Common myeloid progenitor, CD34-positive (primary cell): ENCODE results near the gene EIF4G2.

Experiments used
- CTCF ChIA-PET: fragments of 350-600 bp; sonication (Branson Sonifier 250); formaldehyde crosslinking; loops from one replicate; lab custom pipeline; 2021; ENCODE audit warnings: antibody characterized with exemption; lab: Charles Lee
- POLR2A ChIA-PET: fragments of 350-600 bp; sonication (Branson Sonifier 250); formaldehyde crosslinking; loops from one replicate; lab custom pipeline; 2021; ENCODE audit warnings: antibody characterized with exemption; lab: Charles Lee
- DNase-seq, 3 donors: peaks; one replicate each; pipeline versions ENCODE4 v3.0.0 to v3.0.0-alpha.2; 2013
- H3K27ac ChIP-seq, 2 experiments: 1 replicate in 1 of 2; 2 replicates in 1 of 2; pipeline ENCODE4 v1.7.0; 2013; ENCODE audit warnings: inconsistent platforms in 2 of 2, low read length in 2 of 2, mild to moderate bottlenecking in 2 of 2, low read depth in 1 of 2, moderate library complexity in 1 of 2; ENCODE audit not compliant: severe bottlenecking in 2 of 2, insufficient read depth in 1 of 2, poor library complexity in 1 of 2
- H3K27me3 ChIP-seq, 5 experiments: replicated peaks in 2 of 5; 1 replicate in 3 of 5; 2 replicates in 2 of 5; pipeline versions ENCODE4 v1.6.1 to v1.7.0; 2013; ENCODE audit warnings: low read length in 4 of 5, mild to moderate bottlenecking in 2 of 5, moderate library complexity in 2 of 5, inconsistent platforms in 1 of 5; ENCODE audit not compliant: insufficient read depth in 5 of 5, control insufficient read depth in 4 of 5
- H3K36me3 ChIP-seq, 4 experiments: 1 replicate in 2 of 4; 2 replicates in 2 of 4; pipeline versions ENCODE4 v1.6.1 to v1.7.0; 2013; ENCODE audit warnings: low read length in 3 of 4, control low read depth in 1 of 4, mild to moderate bottlenecking in 1 of 4; ENCODE audit not compliant: control insufficient read depth in 4 of 4, insufficient read depth in 4 of 4
- H3K4me1 ChIP-seq, 4 experiments: 1 replicate in 3 of 4; 2 replicates in 1 of 4; pipeline versions ENCODE4 v1.6.1 to v1.7.1; 2013; ENCODE audit warnings: low read length in 3 of 4, mild to moderate bottlenecking in 3 of 4, control low read depth in 1 of 4, inconsistent platforms in 1 of 4, moderate library complexity in 1 of 4; ENCODE audit not compliant: control insufficient read depth in 4 of 4, insufficient read depth in 4 of 4; ENCODE audit errors: control extremely low read depth in 1 of 4
- H3K4me3 ChIP-seq, 7 experiments: 1 replicate in 4 of 7; 2 replicates in 3 of 7; pipeline versions ENCODE4 v1.5.1 to v1.7.0; 2013; ENCODE audit warnings: mild to moderate bottlenecking in 7 of 7, low read length in 6 of 7, moderate library complexity in 6 of 7, inconsistent platforms in 2 of 7, low read depth in 2 of 7, control low read depth in 1 of 7; ENCODE audit not compliant: insufficient read depth in 4 of 7, control insufficient read depth in 1 of 7; ENCODE audit errors: extremely low read depth in 1 of 7
- H3K9me3 ChIP-seq, 5 experiments: 1 replicate in 4 of 5; 2 replicates in 1 of 5; pipeline versions ENCODE4 v1.6.1 to v1.7.1; 2013; ENCODE audit warnings: low read length in 4 of 5, mild to moderate bottlenecking in 2 of 5, inconsistent platforms in 1 of 5, low read depth in 1 of 5, moderate library complexity in 1 of 5; ENCODE audit not compliant: control insufficient read depth in 4 of 5, insufficient read depth in 2 of 5; ENCODE audit errors: control extremely low read depth in 1 of 5
- WGBS: methylation state at CpG from one replicate; pipeline ENCODE4 v1.1.5; 2013; ENCODE audit not compliant: insufficient coverage; 5-methylcytosine and 5-hydroxymethylcytosine counted together

EIF4G2 gene

GRCh38 chr11:10813945-10814344 lies 5.2 kb upstream of the EIF4G2 start:
- ChIA-PET POLR2A (interaction anchor here (0.6 kb wide), 1 partner anchor 13 kb away, joined by 3 read pairs; no protein-coding TSS in a partner anchor), CTCF (interaction anchor here (0.9 kb wide), 1 partner anchor 15 kb away, joined by 3 read pairs; no protein-coding TSS in a partner anchor)

GRCh38 chr11:10809373-10810160 lies 841 bp upstream of the EIF4G2 start:
- no peak for DNase-seq
- Histone ChIP-seq H3K4me1 (peaks cover 6 to 34% (median 20%) of the 10 kb centered on the region in 4 experiments), H3K9me3 (no peaks in the 10 kb centered on the region), H3K4me3 (peak overlapping the region; percentile 84 to 100 (median 99)), H3K27ac (peak overlapping the region; percentile 88 to 99), H3K36me3 (peaks cover 11 to 29% (median 21%) of the 10 kb centered on the region in 4 experiments), H3K27me3 (no peaks in the 10 kb centered on the region)
- WGBS = 0% methylated on average over 10 of the region's 29 CpGs
- ChIA-PET POLR2A (interaction anchor here (0.6 to 2.8 kb wide), 10 partner anchors 10 to 111 kb away, joined by 3 to 47 read pairs (median 4); partner anchors contain the start of genes CTR9 and ZBED5), CTCF (interaction anchor here (0.9 to 3.2 kb wide), 15 partner anchors 9 to 125 kb away, joined by 3 to 13 read pairs (median 4); partner anchors contain the start of gene ZBED5)

More at GRCh38 chr11:10813945-10814344, 5.2 kb upstream of the EIF4G2 start:
- Histone ChIP-seq H3K36me3 (no peaks in the 10 kb centered on the region), H3K9me3 (no peaks in the 10 kb centered on the region), H3K4me3 (no peak overlapping the region), H3K4me1 (peaks cover 0 to 9% (median 5%) of the 10 kb centered on the region in 4 experiments), H3K27me3 (no peaks in the 10 kb centered on the region), H3K27ac (no peak overlapping the region)
- no peak for DNase-seq

DNA sequence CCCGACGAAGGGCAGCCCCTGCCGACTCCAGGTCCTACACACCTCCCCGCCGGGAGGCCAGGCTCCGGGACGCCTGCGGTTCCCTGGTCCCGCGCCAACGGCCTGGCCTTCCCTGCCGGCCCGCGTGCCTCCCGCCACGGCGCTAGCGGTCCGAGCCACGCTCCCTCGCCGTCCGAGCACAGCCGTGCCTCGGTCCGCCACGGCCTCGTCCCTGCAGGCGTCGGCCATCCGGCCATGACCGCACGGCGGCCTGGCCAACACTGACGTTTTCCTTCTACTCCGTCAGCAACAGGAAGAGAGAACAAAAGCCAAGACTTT lies 532 bp downstream of the EIF4G2 start:
- Histone ChIP-seq H3K27ac (peak overlapping the region; percentile 98 to 99), H3K4me3 (peak overlapping the region; percentile 84 to 100 (median 99)), H3K36me3 (peaks cover 24 to 42% (median 34%) of the 10 kb centered on the region in 4 experiments), H3K27me3 (no peaks in the 10 kb centered on the region), H3K9me3 (no peaks in the 10 kb centered on the region), H3K4me1 (peaks cover 6 to 34% (median 20%) of the 10 kb centered on the region in 4 experiments)
- WGBS = 0% methylated on average over 36 of the region's 36 CpGs
- POLR2A ChIA-PET = interaction anchor here (0.8 to 2.8 kb wide), 6 partner anchors 8 to 92 kb away, joined by 3 to 47 read pairs (median 4); partner anchors contain the start of gene ZBED5
- no peak for DNase-seq
- CTCF ChIA-PET = interaction anchor here (1.2 to 3.2 kb wide), 5 partner anchors 10 to 101 kb away, joined by 3 to 13 read pairs (median 4); no protein-coding TSS in a partner anchor

DNA sequence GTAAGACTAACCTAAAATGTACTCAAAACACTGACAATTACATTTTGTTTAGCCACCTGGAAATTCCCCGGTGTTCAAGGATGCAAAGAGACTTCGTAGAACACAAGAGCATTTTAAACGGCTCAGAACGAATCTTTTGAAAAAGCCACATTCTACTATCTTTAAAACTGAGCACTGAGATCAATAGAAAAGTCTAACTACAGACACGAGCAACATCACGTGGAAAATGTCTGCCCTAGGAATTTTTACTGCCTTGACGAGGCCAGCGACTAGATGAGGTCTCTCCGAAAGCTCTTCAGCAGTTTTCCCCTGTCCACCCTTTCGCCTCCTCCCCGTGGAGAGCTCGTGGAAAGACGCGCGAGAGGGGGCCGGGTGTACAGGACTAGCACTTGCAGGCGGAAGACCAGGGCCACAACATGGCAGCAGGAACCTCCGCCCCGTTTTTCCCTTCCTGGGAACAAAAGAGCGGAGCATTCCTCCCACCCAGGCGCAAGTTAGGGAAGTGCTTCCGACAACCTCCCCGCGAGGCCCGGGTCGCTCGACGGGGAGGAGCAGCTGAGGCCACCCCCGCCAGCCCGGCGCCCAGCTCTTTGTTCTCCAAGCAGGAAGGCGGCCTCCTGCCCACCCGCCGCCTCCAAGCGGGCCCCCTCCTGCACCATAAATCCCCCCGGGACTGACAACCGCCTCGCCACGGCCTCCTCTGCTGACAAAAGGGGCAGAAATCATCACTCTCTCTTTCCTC lies 1.1 kb downstream of the EIF4G2 start:
- Histone ChIP-seq H3K4me3 (peak overlapping the region; percentile 84 to 100 (median 99)), H3K9me3 (no peaks in the 10 kb centered on the region), H3K27me3 (no peaks in the 10 kb centered on the region), H3K27ac (peak overlapping the region; percentile 98 to 99), H3K4me1 (peaks cover 6 to 34% (median 20%) of the 10 kb centered on the region in 4 experiments), H3K36me3 (peaks cover 29 to 48% (median 39%) of the 10 kb centered on the region in 4 experiments)
- WGBS = under 1% methylated on average over 37 of the region's 39 CpGs
- ChIA-PET POLR2A (interaction anchor here (0.8 to 2.8 kb wide), 4 partner anchors 8 to 50 kb away, joined by 3 to 47 read pairs (median 4); partner anchors contain the start of gene ZBED5), CTCF (interaction anchor here (1.2 to 3.2 kb wide), 3 partner anchors 9 to 18 kb away, joined by 3 to 13 read pairs (median 4); no protein-coding TSS in a partner anchor)
- DNase-seq = peak in 2 of 3 donors; percentile 47 to 65

DNA sequence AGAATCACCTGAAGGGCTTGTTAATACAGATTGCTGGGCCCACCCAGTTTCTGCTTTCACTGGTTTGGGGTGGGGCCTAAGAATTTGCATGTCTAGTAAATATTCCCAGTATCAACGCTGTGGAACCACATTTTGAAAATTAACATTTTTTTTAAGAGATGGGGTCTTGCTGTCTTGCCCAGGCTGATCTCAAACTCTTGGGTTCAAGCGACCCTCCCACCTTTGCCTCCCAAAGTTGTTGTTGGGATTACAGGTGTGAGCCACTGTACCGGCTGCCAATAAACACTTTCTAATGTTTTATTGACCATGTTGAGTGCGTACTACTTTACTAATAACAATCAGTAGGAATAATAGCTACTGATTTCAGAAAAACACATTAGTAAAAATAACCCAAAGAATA lies 2.5 kb downstream of the EIF4G2 start:
- POLR2A ChIA-PET = interaction anchor here (1.6 kb wide), 1 partner anchor 52 kb away, joined by 3 read pairs; no protein-coding TSS in a partner anchor
- H3K4me3 ChIP-seq = peak overlapping the region in 4 of 7 experiments; percentile 95 to 100 (median 100)
- no CpG with 5 or more reads among the region's 4 CpGs for WGBS
- CTCF ChIA-PET = interaction anchor here (0.8 to 6.8 kb wide), 2 partner anchors 10 to 13 kb away, joined by 5 to 43 read pairs; no protein-coding TSS in a partner anchor
- H3K9me3 ChIP-seq = no peaks in the 10 kb centered on the region
- H3K27ac ChIP-seq = no peak overlapping the region
- H3K36me3 ChIP-seq = peaks cover 41 to 62% (median 52%) of the 10 kb centered on the region in 4 experiments
- H3K4me1 ChIP-seq = peaks cover 6 to 34% (median 20%) of the 10 kb centered on the region in 4 experiments
- DNase-seq = no peak
- H3K27me3 ChIP-seq = no peaks in the 10 kb centered on the region

DNA sequence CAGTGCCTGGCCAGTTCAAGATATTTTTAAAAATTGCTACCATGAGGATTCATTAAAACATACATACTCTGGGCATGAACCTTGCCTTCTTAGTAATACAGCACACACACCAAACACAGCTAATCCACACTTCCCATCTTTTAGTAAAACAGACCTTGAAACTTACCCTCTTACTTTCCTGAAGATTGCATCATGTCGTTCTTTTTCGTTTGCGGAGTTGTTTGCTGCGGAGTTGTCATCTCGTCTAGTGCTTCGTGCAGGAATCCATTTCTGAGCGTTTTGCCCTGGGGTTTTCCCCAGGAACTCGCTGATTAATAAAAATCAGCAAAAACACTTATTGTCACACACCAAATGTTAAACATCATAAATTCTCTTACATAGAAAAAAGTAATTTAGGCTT lies 3.0 kb downstream of the EIF4G2 start:
- Histone ChIP-seq H3K27ac (no peak overlapping the region), H3K9me3 (no peaks in the 10 kb centered on the region)
- CTCF ChIA-PET = interaction anchor here (6.8 kb wide), 1 partner anchor 13 kb away, joined by 43 read pairs; no protein-coding TSS in a partner anchor

More for the DNA sequence above, 3.0 kb downstream of the EIF4G2 start:
- peak overlapping the region in 1 of 7 experiments; percentile 16 for H3K4me3 ChIP-seq
- peaks cover 6 to 34% (median 20%) of the 10 kb centered on the region in 4 experiments for H3K4me1 ChIP-seq
- no peaks in the 10 kb centered on the region for H3K27me3 ChIP-seq
- POLR2A ChIA-PET = interaction anchor here (1.6 kb wide), 1 partner anchor 53 kb away, joined by 3 read pairs; no protein-coding TSS in a partner anchor
- WGBS = 93% methylated on average over 7 of the region's 8 CpGs
- H3K36me3 ChIP-seq = peaks cover 43 to 65% (median 56%) of the 10 kb centered on the region in 4 experiments
- no peak for DNase-seq
